Heart left ventricle (tissue), 13 donors: Measurements from ENCODE around the gene KRTAP10-4.

Source experiments
- POLR2A ChIP-seq, 2 donors: fragments of 450-650 bp; IDR thresholded peaks; one replicate each; pipeline ENCODE4 v1.6.1; 2017; ENCODE audit warnings: antibody characterized with exemption in 2 of 2, mild to moderate bottlenecking in 2 of 2, moderate library complexity in 2 of 2
- TF ChIP-seq, protein P1 (sequence below), 12 donors: fragments of 200-600 bp; sonication (generic) in 4 of 12; IDR thresholded peaks; one replicate each; pipeline versions ENCODE4 v1.5.0 to v1.8.0; 2018 to 2022; ENCODE audit warnings: antibody characterized with exemption in 12 of 12, mild to moderate bottlenecking in 5 of 12
- donor health status: ischemic (EF 13 %, LVEDD 7.1; RV severe dilation, severe dysfunction).
- donor health status: DM: no; HTN: yes; CAD: no.
- donor health status: DM: no; HTN: no; CAD: no.
- donor health status: ischemic (EF 25% LVEDD 6.9; RV normal size, moderate dysfunction).
- donor health status: ischemic (EF 25% LVEDD 5.7; RV mildly dilated, moderate dysfunction).
- donor health status: ischemic (EF 35%, LVEDD 5.7; RV mildly dilated, moderate dysfunction).
- donor health status: nonischemic (EF 11% LVEDD 7.7; RV severe dilation, severe dysfunction).
- donor health status: DM: yes; HTN: yes; CAD: no.
- donor health status: PGD.
- donor health status: ischemic (EF 29% LVEDD 5.4; RV normal size, mild dysfunction).
- donor health status: nonischemic (EF 23%, LVEDD 6.1; RV moderate dilation, normal function).

DNA sequence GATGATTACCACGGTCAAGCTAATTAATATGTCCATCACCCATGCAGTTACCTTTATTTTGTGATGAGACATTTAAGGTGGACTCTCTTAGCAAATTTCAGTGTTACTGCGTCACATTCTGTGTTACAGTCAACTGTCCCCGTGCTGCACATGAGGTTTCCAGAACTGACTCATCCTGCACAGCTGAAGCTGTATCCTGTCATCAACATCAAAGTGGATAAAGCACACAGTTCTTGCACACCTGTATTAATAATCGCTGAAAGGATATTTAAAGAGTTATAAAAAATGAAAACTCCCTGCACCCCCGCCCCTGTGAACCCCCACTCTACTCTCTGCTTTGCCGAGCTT lies 10.2 kb downstream of the KRTAP10-4 start:
- TF ChIP-seq, protein P1, sequence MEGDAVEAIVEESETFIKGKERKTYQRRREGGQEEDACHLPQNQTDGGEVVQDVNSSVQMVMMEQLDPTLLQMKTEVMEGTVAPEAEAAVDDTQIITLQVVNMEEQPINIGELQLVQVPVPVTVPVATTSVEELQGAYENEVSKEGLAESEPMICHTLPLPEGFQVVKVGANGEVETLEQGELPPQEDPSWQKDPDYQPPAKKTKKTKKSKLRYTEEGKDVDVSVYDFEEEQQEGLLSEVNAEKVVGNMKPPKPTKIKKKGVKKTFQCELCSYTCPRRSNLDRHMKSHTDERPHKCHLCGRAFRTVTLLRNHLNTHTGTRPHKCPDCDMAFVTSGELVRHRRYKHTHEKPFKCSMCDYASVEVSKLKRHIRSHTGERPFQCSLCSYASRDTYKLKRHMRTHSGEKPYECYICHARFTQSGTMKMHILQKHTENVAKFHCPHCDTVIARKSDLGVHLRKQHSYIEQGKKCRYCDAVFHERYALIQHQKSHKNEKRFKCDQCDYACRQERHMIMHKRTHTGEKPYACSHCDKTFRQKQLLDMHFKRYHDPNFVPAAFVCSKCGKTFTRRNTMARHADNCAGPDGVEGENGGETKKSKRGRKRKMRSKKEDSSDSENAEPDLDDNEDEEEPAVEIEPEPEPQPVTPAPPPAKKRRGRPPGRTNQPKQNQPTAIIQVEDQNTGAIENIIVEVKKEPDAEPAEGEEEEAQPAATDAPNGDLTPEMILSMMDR (IDR thresholded peaks at IDR 0.05), result no peak
- no peak for TF ChIP-seq POLR2A (IDR thresholded peaks at IDR 0.05)
